Measurements from ENCODE around the gene DNAJC2. TPM values are rescaled to one million over a fixed set of nuclear protein-coding genes. Genes with fewer than 3 reads are reported as not detected.
"Not testable (repeated sequence)": the region's sequence is repeated elsewhere in the genome, so short reads cannot be mapped to it uniquely, and the experiment has no call there.

The DNAJC2 gene
- total RNA-seq, 6 experiments from 2014 or later, result 23.9 to 28.2 (median 25.5) TPM

DNA sequence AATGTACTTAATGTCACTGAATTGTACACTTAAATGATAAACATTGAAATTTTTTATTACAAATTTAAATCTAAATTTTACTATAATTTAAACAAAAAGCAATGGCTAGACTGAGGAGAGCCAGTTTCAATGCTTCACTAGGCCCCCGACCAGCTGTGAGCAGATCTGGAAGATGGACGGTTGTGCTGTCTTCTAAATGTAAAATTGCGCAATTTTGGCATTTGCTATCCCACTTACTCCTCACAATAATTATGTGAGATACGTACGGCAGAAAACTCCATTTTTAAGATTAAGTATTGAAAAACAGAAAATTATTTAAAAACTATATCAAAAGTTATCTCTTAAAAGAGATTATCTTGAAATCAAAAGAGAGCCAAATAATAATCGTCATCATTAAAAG lies 71.2 kb downstream of the DNAJC2 start:
- DNase-seq; H3K36me3 Mint-ChIP-seq (ENCODE audit: low read depth); H3K27me3 Mint-ChIP-seq (ENCODE audit: insufficient read depth); H3K4me3 Mint-ChIP-seq; H3K4me1 Mint-ChIP-seq (ENCODE audit: low read depth); H3K9me3 Mint-ChIP-seq; H3K27ac Mint-ChIP-seq: not testable (repeated sequence)

DNA sequence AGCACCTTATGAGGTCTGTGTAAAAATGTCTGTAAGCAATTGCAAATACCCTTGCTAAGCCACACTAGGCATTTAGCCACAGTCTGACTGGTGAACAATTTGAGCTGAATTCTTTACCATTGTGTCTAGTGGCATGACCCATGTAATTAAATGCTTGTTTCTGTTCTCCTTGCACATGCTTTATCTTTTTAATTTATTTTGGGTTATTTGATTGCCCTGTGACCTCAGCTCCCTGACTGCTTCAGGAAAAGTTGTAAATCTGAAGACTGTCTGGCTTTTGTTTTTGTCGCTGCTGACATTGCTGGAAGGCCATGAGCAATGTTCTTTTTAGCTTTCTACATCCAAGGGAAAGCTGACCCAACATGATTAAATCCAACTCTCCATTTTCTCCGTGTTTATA lies 78.3 kb downstream of the DNAJC2 start:
- not testable (repeated sequence) for H3K36me3 Mint-ChIP-seq (ENCODE audit: low read depth); H3K4me3 Mint-ChIP-seq; H3K27me3 Mint-ChIP-seq (ENCODE audit: insufficient read depth); DNase-seq; H3K27ac Mint-ChIP-seq; H3K4me1 Mint-ChIP-seq (ENCODE audit: low read depth); H3K9me3 Mint-ChIP-seq

DNA sequence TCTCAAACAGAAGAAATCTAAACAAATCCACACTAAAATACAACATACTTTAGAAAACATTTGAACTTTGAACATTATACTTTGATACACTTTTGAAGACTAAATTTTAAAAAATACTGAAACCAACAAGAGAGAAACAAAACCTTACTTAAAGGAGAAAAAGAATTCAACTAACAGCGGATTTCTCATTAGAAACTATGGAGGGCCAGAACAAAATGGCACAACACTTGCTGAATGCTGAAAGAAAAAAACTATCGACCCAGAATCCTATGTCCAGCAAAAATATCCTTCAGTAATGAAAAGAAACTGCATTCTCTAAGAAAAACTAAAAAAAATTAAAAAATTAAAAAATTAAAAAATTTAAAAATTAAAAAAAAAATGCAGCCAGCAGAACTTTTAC lies 80.5 kb downstream of the DNAJC2 start:
- H3K9me3 Mint-ChIP-seq; H3K27ac Mint-ChIP-seq; H3K36me3 Mint-ChIP-seq (ENCODE audit: low read depth); H3K4me1 Mint-ChIP-seq (ENCODE audit: low read depth); DNase-seq; H3K4me3 Mint-ChIP-seq; H3K27me3 Mint-ChIP-seq (ENCODE audit: insufficient read depth): not testable (repeated sequence)

Other genes starting within 250 kb of the DNAJC2 start
- gene NAPEPLD, start 195.7 kb downstream of the DNAJC2 start, total RNA-seq (2021; fragmentation: NEBNext Ultra II Directional; extraction: Animal tissue kit (Norgen Biotek cat#: 25700)), result 1 to 10 TPM; 3.4 to 5.3 (median 4.4) TPM
- gene PMPCB, start 47.3 kb downstream of the DNAJC2 start, total RNA-seq (2021; fragmentation: NEBNext Ultra II Directional; extraction: Animal tissue kit (Norgen Biotek cat#: 25700)), result 10 to 100 TPM; 50.1 to 66.3 (median 57.7) TPM
- gene PSMC2, start 2.9 kb upstream of the DNAJC2 start, total RNA-seq (2021; fragmentation: NEBNext Ultra II Directional; extraction: Animal tissue kit (Norgen Biotek cat#: 25700)), result 100 to 1,000 TPM; 170 to 191 (median 183) TPM
- gene SLC26A5, start 101.4 kb upstream of the DNAJC2 start, total RNA-seq (2021; fragmentation: NEBNext Ultra II Directional; extraction: Animal tissue kit (Norgen Biotek cat#: 25700)), result not detected

Measured in HFFc6 (cell line).